Measurements from ENCODE around the gene FBXW12. TPM values are rescaled to one million over a fixed set of nuclear protein-coding genes. Genes with fewer than 3 reads are reported as not detected.

FBXW12 gene
- total RNA-seq, 4 donors from 2014 or later, result not detected

DNA sequence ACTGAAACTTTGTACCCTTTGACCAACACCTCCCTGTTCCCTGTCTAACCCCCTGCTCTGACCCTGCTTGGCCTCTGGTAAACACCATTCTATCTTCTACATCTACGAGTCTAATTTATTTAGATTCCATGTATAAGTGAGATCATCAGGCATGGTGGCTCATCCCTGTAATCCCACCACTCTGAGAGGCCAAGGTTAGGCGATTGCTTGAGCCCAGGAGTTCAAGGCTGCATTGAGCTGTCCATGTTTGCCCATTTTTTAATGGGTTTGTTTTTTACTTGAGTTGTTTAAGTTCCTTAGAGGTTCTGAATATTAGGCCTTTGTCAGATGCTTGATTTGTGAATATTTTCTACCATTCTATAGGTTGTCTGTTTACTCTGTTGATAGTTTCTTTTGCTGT lies 16.9 kb downstream of the FBXW12 start:
- H3K4me1 ChIP-seq, result no peaks in the 10 kb centered on the region
- H3K36me3 ChIP-seq, result no peaks in the 10 kb centered on the region
- WGBS, 2 donors, result 61 to 71% methylated on average over 2 of the region's 2 CpGs
- H3K9me3 ChIP-seq, result no peaks in the 10 kb centered on the region
- H3K4me3 ChIP-seq, result no peak overlapping the region
- peaks cover 0 to 9% (median 0%) of the 10 kb centered on the region in 4 donors for H3K27me3 ChIP-seq
- no peak for DNase-seq
- no peak for TF ChIP-seq POLR2A (IDR thresholded peaks at IDR 0.05)
- TF ChIP-seq, protein P1, sequence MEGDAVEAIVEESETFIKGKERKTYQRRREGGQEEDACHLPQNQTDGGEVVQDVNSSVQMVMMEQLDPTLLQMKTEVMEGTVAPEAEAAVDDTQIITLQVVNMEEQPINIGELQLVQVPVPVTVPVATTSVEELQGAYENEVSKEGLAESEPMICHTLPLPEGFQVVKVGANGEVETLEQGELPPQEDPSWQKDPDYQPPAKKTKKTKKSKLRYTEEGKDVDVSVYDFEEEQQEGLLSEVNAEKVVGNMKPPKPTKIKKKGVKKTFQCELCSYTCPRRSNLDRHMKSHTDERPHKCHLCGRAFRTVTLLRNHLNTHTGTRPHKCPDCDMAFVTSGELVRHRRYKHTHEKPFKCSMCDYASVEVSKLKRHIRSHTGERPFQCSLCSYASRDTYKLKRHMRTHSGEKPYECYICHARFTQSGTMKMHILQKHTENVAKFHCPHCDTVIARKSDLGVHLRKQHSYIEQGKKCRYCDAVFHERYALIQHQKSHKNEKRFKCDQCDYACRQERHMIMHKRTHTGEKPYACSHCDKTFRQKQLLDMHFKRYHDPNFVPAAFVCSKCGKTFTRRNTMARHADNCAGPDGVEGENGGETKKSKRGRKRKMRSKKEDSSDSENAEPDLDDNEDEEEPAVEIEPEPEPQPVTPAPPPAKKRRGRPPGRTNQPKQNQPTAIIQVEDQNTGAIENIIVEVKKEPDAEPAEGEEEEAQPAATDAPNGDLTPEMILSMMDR (IDR thresholded peaks at IDR 0.05), result no peak
- H3K27ac ChIP-seq, result no peak overlapping the region
- intact Hi-C loops (cut with DNase I), result no loop called here

DNA sequence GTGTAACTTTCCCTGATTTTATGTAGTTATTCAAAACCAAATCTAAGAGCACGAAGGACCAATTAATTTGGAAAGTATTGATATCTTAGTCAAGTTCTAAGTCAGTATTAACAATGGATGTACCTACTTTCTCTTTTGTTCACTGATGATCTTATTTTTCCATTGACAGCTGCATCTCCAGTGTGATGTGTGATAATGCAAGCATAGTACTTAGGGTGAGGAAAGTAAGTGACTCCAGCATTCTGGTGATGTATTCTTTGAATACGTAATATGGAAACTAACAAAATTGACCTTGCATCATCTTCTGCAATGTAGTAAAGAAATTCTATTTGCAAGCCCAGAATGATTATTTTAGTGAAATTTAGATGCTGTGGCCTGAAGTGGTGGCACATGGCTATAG lies 22.4 kb downstream of the FBXW12 start:
- Histone ChIP-seq H3K27me3 (peaks cover 0 to 9% (median 0%) of the 10 kb centered on the region in 4 donors), H3K4me1 (peaks cover 0 to 6% (median under 1%) of the 10 kb centered on the region in 3 donors), H3K36me3 (no peaks in the 10 kb centered on the region), H3K9me3 (no peaks in the 10 kb centered on the region), H3K4me3 (no peak overlapping the region), H3K27ac (no peak overlapping the region)
- no peak for DNase-seq
- 86 to 93% methylated on average over 2 of the region's 2 CpGs for WGBS, 2 donors
- TF ChIP-seq, protein P1 (IDR thresholded peaks at IDR 0.05), result no peak
- no peak for TF ChIP-seq POLR2A (IDR thresholded peaks at IDR 0.05)
- intact Hi-C loops (cut with DNase I), result no loop called here

DNA sequence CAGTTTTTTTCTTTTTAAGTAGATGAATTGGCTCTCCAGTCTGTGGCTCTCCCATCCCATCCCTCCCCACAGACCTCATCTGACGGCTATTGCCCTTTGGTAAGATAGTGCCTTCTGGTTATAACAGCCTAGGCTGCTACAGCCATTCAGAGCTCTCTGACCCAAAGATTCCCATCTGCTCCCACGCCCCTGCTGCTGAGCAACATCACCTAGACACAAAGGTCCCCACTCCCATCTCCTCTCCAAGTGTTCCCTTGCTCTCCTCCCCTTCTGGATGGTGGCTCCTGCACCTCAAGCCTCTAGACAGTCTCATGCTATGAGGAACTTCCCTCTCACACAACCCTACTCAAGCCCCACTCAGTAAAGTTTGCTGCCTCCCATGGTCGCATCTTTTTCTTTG lies 23.7 kb downstream of the FBXW12 start:
- WGBS, 2 donors, result 70 to 76% methylated on average over 3 of the region's 3 CpGs
- DNase-seq, result no peak
- Histone ChIP-seq H3K4me1 (peaks cover 2 to 20% (median 3%) of the 10 kb centered on the region in 3 donors), H3K27ac (no peak overlapping the region), H3K9me3 (no peaks in the 10 kb centered on the region), H3K4me3 (no peak overlapping the region), H3K27me3 (peaks cover 0 to 9% (median 0%) of the 10 kb centered on the region in 4 donors), H3K36me3 (no peaks in the 10 kb centered on the region)
- TF ChIP-seq, protein P1 (IDR thresholded peaks at IDR 0.05), result no peak
- TF ChIP-seq POLR2A (IDR thresholded peaks at IDR 0.05), result no peak
- intact Hi-C loops (cut with DNase I), result no loop called here

DNA sequence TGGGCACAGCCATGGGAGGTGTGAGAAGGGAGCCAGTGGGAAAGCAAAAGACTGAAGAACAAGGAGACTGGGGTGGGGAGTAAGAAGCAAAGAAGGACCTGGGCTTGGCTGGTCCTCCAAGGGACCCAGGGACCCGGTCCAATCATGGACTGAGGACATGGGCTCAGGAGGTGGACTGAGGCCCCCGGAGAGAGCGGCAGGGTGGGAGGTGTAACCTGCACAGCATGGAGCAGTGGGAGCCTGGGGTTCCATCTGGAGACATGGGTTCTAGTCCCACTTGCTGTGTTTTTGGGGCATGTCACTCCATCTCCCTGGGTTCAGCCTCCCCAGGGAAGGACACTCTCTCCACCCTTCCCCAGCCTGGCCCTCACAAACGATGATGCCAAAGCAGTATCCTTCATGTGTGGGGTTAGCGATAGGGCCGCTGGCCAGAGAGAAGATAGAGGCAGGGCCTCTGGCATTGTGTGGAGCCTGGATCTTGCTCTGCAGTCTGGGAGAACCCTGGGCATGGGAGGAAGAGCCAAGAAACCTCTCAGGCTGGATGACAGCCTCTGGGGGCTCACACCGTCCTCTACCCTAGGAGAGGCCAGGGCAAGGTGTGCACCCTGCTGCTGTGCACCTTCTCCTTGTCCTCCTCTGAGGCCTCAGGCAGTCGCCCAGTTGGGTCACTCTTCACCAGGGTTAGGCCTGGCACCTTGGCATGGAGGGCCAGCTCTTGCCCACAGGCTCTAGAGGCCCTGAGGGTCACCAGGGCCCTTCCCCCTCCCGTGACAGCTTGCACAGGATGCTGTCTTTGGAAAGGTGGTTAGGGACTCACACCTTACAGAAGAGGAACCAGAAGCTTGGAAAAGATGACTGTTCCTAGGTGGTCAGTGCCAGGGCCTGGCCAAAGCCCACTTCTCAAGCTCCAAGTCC lies 26.0 kb downstream of the FBXW12 start:
- Histone ChIP-seq H3K27me3 (peaks cover 0 to 8% (median 0%) of the 10 kb centered on the region in 4 donors), H3K36me3 (peaks cover 0 to 5% (median 0%) of the 10 kb centered on the region in 3 donors), H3K9me3 (no peaks in the 10 kb centered on the region), H3K4me1 (peaks cover 13 to 42% (median 21%) of the 10 kb centered on the region in 3 donors), H3K4me3 (no peak overlapping the region), H3K27ac (no peak overlapping the region)
- 53 to 72% methylated on average over 2 to 6 of the region's 9 CpGs for WGBS, 2 donors
- intact Hi-C loops (cut with DNase I), result loop anchor here (2.0 kb wide), 1 partner anchor 39 kb away; no protein-coding TSS in a partner anchor
- TF ChIP-seq, protein P1 (IDR thresholded peaks at IDR 0.05), result no peak
- TF ChIP-seq POLR2A (IDR thresholded peaks at IDR 0.05), result no peak
- no peak for DNase-seq
